Activated B cell treated with CpG ODN at 0.5 μM for 24 hours (primary cell): Measurements from ENCODE around the gene CALCR. TPM values are rescaled to one million over a fixed set of nuclear protein-coding genes. Genes with fewer than 3 reads are reported as not detected.

Source experiments
- ATAC-seq: fragments of 200-7000 bp; cut with Tn5 transposase; one replicate; pipeline ENCODE4 v1.10.0; 2021; ENCODE audit warnings: low read depth, mild to moderate bottlenecking, moderate library complexity
- CTCF ChIA-PET: fragments of 350-600 bp; sonication (Branson Sonifier 250); formaldehyde crosslinking; loops from one replicate; lab custom pipeline; 2021; ENCODE audit warnings: antibody characterized with exemption; lab: Charles Lee
- POLR2A ChIA-PET: fragments of 350-600 bp; sonication (Branson Sonifier 250); formaldehyde crosslinking; loops from one replicate; lab custom pipeline; 2021; ENCODE audit warnings: antibody characterized with exemption; lab: Charles Lee
- DNase-seq: peaks from one replicate; pipeline ENCODE4 v3.0.0; 2022
- H3K27ac Mint-ChIP-seq: one replicate; pipeline ENCODE4 v1.8.0; 2020; ENCODE audit warnings: mixed read lengths
- H3K27me3 Mint-ChIP-seq: one replicate; pipeline ENCODE4 v1.8.0; 2021; ENCODE audit warnings: mixed read lengths
- H3K36me3 Mint-ChIP-seq: one replicate; pipeline ENCODE4 v1.8.0; 2021; ENCODE audit warnings: low read depth, mixed read lengths
- H3K4me1 Mint-ChIP-seq: one replicate; pipeline ENCODE4 v1.8.0; 2021; ENCODE audit warnings: mixed read lengths
- H3K4me3 Mint-ChIP-seq: one replicate; pipeline ENCODE4 v1.8.0; 2020; ENCODE audit warnings: mild to moderate bottlenecking, mixed read lengths
- H3K9me3 Mint-ChIP-seq: one replicate; pipeline ENCODE4 v1.8.0; 2020; ENCODE audit warnings: mixed read lengths
- intact Hi-C: fragments of 100-400 bp; cut with micrococcal nuclease; formaldehyde crosslinking; loops from one replicate; pipeline ENCODE4 v1.15.1; 2024
- total RNA-seq: library from RNA; stranded (reverse); gene quantifications from 2 replicates; pipeline ENCODE4 v1.2.3, GENCODE V29; 2022
- TF ChIP-seq, protein P1 (sequence below): fragments of 200-600 bp; IDR thresholded peaks from one replicate; pipeline ENCODE4 v1.8.0; 2022; ENCODE audit warnings: antibody characterized with exemption, mild to moderate bottlenecking

CALCR gene
- total RNA-seq, 1 donor from 2014 or later, result not detected

DNA sequence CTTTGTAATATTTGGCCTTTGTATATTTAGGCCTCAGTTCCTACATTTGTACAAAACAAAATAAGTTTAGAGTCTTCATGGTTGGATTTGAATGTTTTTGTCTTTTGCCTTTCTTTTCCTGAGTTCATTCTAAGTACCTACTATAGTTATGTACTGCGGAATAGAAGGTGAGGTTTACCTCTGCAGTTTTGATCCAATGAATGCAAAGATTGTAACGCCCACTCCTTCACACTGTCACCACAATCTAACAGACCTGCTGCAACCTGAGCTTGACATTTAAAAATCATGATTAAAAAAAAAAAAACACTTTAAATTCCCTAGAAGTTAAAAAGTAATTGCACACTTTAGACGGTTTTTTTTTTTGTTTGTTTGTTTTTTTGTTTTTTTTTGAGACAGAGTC is 145.0 kb downstream of the CALCR start:
- DNase-seq, result no peak
- TF ChIP-seq, protein P1, sequence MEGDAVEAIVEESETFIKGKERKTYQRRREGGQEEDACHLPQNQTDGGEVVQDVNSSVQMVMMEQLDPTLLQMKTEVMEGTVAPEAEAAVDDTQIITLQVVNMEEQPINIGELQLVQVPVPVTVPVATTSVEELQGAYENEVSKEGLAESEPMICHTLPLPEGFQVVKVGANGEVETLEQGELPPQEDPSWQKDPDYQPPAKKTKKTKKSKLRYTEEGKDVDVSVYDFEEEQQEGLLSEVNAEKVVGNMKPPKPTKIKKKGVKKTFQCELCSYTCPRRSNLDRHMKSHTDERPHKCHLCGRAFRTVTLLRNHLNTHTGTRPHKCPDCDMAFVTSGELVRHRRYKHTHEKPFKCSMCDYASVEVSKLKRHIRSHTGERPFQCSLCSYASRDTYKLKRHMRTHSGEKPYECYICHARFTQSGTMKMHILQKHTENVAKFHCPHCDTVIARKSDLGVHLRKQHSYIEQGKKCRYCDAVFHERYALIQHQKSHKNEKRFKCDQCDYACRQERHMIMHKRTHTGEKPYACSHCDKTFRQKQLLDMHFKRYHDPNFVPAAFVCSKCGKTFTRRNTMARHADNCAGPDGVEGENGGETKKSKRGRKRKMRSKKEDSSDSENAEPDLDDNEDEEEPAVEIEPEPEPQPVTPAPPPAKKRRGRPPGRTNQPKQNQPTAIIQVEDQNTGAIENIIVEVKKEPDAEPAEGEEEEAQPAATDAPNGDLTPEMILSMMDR, result no peak
- ChIA-PET POLR2A (no interaction called here), CTCF (no interaction called here)
- H3K36me3 Mint-ChIP-seq, result no peaks in the 10 kb centered on the region
- H3K9me3 Mint-ChIP-seq, result no peaks in the 10 kb centered on the region
- H3K4me3 Mint-ChIP-seq, result no peak overlapping the region
- ATAC-seq, result no peak
- intact Hi-C loops, result no loop called here
- no peak overlapping the region for H3K27ac Mint-ChIP-seq
- H3K27me3 Mint-ChIP-seq, result no peaks in the 10 kb centered on the region
- peaks cover 35% of the 10 kb centered on the region for H3K4me1 Mint-ChIP-seq

DNA sequence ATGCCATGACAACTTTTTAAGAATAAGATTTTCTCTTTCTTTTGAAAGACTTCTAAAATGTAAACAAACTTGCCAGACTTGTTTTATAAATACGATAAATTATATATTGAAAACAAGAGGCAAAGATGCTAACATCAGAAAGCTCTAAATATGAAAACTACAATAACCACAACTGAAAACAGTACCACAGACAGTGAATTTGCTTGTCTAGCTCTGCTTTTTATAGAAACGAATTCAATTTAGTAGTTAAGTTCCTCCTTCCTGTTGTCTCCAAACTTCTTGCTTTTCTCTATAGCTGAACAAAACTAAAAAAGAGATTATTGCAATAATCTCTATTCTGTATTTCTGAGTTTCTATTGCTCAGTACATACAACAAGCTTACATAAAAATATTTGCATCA is 147.4 kb downstream of the CALCR start:
- Mint-ChIP-seq H3K27ac (no peak overlapping the region), H3K27me3 (peaks cover under 1% of the 10 kb centered on the region)
- CTCF ChIA-PET, result interaction anchor here (2.1 kb wide), 1 partner anchor 16 kb away, joined by 9 read pairs; no protein-coding TSS in a partner anchor

DNA sequence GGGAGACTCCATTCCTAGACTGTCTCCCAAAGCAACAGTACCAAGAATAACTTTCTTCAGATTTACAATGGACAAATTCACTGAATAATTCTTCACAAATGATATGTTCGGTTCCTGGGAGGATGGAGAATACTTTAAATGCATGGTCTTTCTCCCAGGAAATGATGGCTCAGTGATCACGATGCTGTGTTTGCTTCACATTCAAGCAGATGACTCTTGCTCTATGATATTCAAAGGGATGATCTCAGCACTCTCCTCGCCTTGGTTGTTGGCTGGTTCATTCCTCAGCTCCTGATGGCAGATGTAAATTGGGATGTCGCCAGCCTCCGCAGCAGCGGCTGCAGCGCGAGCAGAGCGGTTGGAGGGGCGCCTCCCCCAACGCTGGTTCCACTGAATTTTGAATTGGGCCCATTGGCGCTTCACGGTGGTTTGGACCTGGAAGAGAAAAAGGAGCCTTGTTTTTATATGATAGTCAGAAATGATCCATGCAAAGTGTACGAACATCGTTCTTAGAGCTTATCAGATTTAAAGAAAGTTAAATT is 148.3 kb downstream of the CALCR start:
- Mint-ChIP-seq H3K4me3 (no peak overlapping the region), H3K9me3 (no peaks in the 10 kb centered on the region), H3K36me3 (no peaks in the 10 kb centered on the region), H3K27me3 (peaks cover 4% of the 10 kb centered on the region), H3K4me1 (peaks cover 27% of the 10 kb centered on the region), H3K27ac (no peak overlapping the region)
- TF ChIP-seq, protein P1, result no peak
- intact Hi-C loops, result no loop called here
- ATAC-seq (no peak), DNase-seq (no peak)
- POLR2A ChIA-PET, result no interaction called here
- CTCF ChIA-PET, result interaction anchor here (2.1 kb wide), 1 partner anchor 17 kb away, joined by 9 read pairs; no protein-coding TSS in a partner anchor

More for the DNA sequence above, 147.4 kb downstream of the CALCR start:
- Mint-ChIP-seq H3K4me3 (no peak overlapping the region), H3K4me1 (peaks cover 35% of the 10 kb centered on the region), H3K36me3 (no peaks in the 10 kb centered on the region), H3K9me3 (no peaks in the 10 kb centered on the region)
- POLR2A ChIA-PET, result no interaction called here
- TF ChIP-seq, protein P1, result no peak
- intact Hi-C loops, result no loop called here
- DNase-seq (no peak), ATAC-seq (no peak)

DNA sequence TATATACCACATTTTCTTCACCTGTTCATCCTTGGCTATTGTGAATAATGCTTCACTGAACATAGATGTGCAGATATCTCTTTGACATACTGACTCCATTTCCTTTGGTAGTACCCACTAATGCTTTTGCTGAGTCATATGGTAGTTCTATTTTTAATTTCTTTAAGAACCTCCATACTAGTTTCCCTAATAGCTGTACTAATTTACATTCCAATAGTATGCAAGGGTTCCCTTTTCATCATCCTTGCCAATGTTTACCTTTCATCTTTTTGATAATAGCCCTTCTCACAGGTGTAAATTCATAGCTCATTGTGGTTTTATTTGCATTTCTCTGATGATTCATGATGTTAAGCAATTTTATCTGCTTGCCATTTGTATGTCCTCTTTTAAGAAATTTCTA is 159.9 kb downstream of the CALCR start:
- ChIA-PET POLR2A (no interaction called here), CTCF (no interaction called here)
- ATAC-seq, result no peak
- Mint-ChIP-seq H3K4me1 (no peaks in the 10 kb centered on the region), H3K36me3 (no peaks in the 10 kb centered on the region), H3K9me3 (no peaks in the 10 kb centered on the region), H3K27me3 (peaks cover 5% of the 10 kb centered on the region), H3K27ac (no peak overlapping the region), H3K4me3 (no peak overlapping the region)
- no peak for DNase-seq
- intact Hi-C loops, result no loop called here
- TF ChIP-seq, protein P1, result no peak

DNA sequence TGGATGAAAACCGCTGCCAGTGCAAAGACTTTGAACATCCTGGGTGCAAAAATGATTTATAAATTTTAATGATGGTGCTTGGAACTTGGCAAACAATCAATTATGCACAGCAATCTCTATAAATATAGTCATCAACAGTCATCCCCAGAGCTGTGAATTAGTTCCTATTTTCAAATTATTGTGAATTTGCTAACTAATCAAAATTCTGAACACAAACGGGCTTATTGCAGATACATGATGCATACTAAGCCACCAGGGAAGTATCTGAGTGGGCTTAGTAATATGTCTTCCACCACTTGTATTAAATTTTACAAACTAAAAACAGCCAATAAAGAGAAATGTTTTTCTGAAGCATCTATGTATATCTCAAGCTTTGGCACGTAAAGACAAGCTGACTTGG is 165.2 kb downstream of the CALCR start:
- no peaks in the 10 kb centered on the region for H3K4me1 Mint-ChIP-seq
- no peaks in the 10 kb centered on the region for H3K36me3 Mint-ChIP-seq
- peaks cover 2% of the 10 kb centered on the region for H3K27me3 Mint-ChIP-seq
- ChIA-PET CTCF (no interaction called here), POLR2A (no interaction called here)
- ATAC-seq, result no peak
- no peak overlapping the region for H3K27ac Mint-ChIP-seq
- TF ChIP-seq, protein P1, result no peak
- H3K9me3 Mint-ChIP-seq, result peaks cover 11% of the 10 kb centered on the region
- DNase-seq, result no peak
- intact Hi-C loops, result no loop called here
- H3K4me3 Mint-ChIP-seq, result no peak overlapping the region
